GM21515 (cell line): ENCODE measurements around the gene SETBP1.
A peak's percentile ranks its signal among the peaks of the same experiment; 100 is the strongest.

Experiments used
- ATAC-seq: cut with Tn5 transposase; IDR thresholded peaks from one replicate; pipeline ENCODE4 v1.9.1; 2021; ENCODE audit not compliant: unreplicated experiment

The SETBP1 gene

GRCh38 chr18:44859751-44860439 is 179.2 kb downstream of the SETBP1 start:
- no peak for ATAC-seq

GRCh38 chr18:44862112-44862511 is 181.4 kb downstream of the SETBP1 start:
- ATAC-seq, result no peak

- no peak for ATAC-seq
Observed at GRCh38 chr18:44866103-44866502, 185.4 kb downstream of the SETBP1 start.

GRCh38 chr18:44869533-44869932 is 188.8 kb downstream of the SETBP1 start:
- no peak for ATAC-seq

GRCh38 chr18:44870631-44871502 is 190.2 kb downstream of the SETBP1 start:
- ATAC-seq, result no peak

- no peak for ATAC-seq
Observed at GRCh38 chr18:44871771-44872170, 191.1 kb downstream of the SETBP1 start.

GRCh38 chr18:44876024-44876423 is 195.3 kb downstream of the SETBP1 start:
- no peak for ATAC-seq

GRCh38 chr18:44876755-44877154 is 196.1 kb downstream of the SETBP1 start:
- no peak for ATAC-seq

- no peak for ATAC-seq
Observed at GRCh38 chr18:44878335-44878734, 197.6 kb downstream of the SETBP1 start.

GRCh38 chr18:44880170-44880569 is 199.5 kb downstream of the SETBP1 start:
- ATAC-seq, result no peak

GRCh38 chr18:44881461-44882162 is 200.9 kb downstream of the SETBP1 start:
- ATAC-seq, result no peak

GRCh38 chr18:44882163-44882868 is 201.6 kb downstream of the SETBP1 start:
- no peak for ATAC-seq

GRCh38 chr18:44883671-44884070 is 203.0 kb downstream of the SETBP1 start:
- ATAC-seq, result no peak

- ATAC-seq, result no peak
Observed at GRCh38 chr18:44884431-44884830, 203.7 kb downstream of the SETBP1 start.

- ATAC-seq, result no peak
Observed at GRCh38 chr18:44885507-44885906, 204.8 kb downstream of the SETBP1 start.

GRCh38 chr18:44887227-44887631 is 206.5 kb downstream of the SETBP1 start:
- ATAC-seq, result peak; percentile 67

GRCh38 chr18:44889111-44889510 is 208.4 kb downstream of the SETBP1 start:
- no peak for ATAC-seq

- no peak for ATAC-seq
Observed at GRCh38 chr18:44893045-44893706, 212.5 kb downstream of the SETBP1 start.

- ATAC-seq, result no peak
Observed at GRCh38 chr18:44893966-44894365, 213.3 kb downstream of the SETBP1 start.

GRCh38 chr18:44895176-44895798 is 214.6 kb downstream of the SETBP1 start:
- peak; percentile 69 for ATAC-seq
